GM12878 (cell line): ENCODE measurements around the gene PLCG2.

ENCODE experiments used
- ATF3 ChIP-seq: IDR thresholded peaks from 2 replicates; pipeline ENCODE4 v1.6.1; 2011; ENCODE audit warnings: low read depth, mild to moderate bottlenecking, low read length, moderate library complexity, borderline replicate concordance; ENCODE audit errors: extremely low read depth
- CTCF ChIP-seq, 3 experiments: IDR thresholded peaks in 2 of 3; conservative IDR thresholded peaks in 1 of 3; 2 replicates each; pipeline ENCODE4 v1.5.1; 2011; ENCODE audit warnings: low read depth in 3 of 3, low read length in 3 of 3, mild to moderate bottlenecking in 3 of 3, control low read depth in 2 of 3, moderate library complexity in 2 of 3, inconsistent platforms in 1 of 3, mixed read lengths in 1 of 3; ENCODE audit not compliant: control insufficient read depth in 2 of 3, insufficient read depth in 1 of 3; ENCODE audit errors: extremely low read depth in 1 of 3

GRCh38 chr16:81843243-81843582, 64.1 kb downstream of the PLCG2 start:
- TF ChIP-seq CTCF (IDR thresholded peaks at IDR 0.05 in 2 of 3, conservative IDR thresholded peaks at IDR 0.05 in 1 of 3; ENCODE audit: control insufficient read depth in 2 of 3, extremely low read depth in 1 of 3, insufficient read depth in 1 of 3, low read depth in 3 of 3, low read length in 3 of 3) (no peak), ATF3 (no peak)
